Loucy (cell line): ENCODE data around the gene PSPH.
"Not testable (repeated sequence)": the region's sequence is repeated elsewhere in the genome, so short reads cannot be mapped to it uniquely, and the experiment has no call there.

ENCODE experiments used
- H2AFZ ChIP-seq: fragments of 200-600 bp; sonication (generic); 2 replicates; pipeline ENCODE4 v1.6.0; 2016; ENCODE audit warnings: antibody characterized with exemption, mild to moderate bottlenecking, low read length, moderate library complexity
- H3F3A ChIP-seq: fragments of 200-600 bp; 2 replicates; pipeline ENCODE4 v1.6.0; 2016; ENCODE audit warnings: antibody characterized with exemption, low read depth, mild to moderate bottlenecking
- H3K27me3 ChIP-seq: fragments of 200-600 bp; sonication (generic); 2 replicates; pipeline ENCODE4 v1.6.1; 2014; ENCODE audit warnings: low read length, mild to moderate bottlenecking; ENCODE audit not compliant: insufficient read depth, poor library complexity, severe bottlenecking
- H3K36me3 ChIP-seq: fragments of 200-600 bp; sonication (generic); 2 replicates; pipeline ENCODE4 v1.6.1; 2016; ENCODE audit warnings: low read length; ENCODE audit not compliant: insufficient read depth
- H3K4me1 ChIP-seq: fragments of 200-600 bp; sonication (generic); 2 replicates; pipeline ENCODE4 v1.5.1; 2014; ENCODE audit warnings: low read length, mild to moderate bottlenecking; ENCODE audit not compliant: insufficient read depth, poor library complexity, severe bottlenecking
- H3K4me2 ChIP-seq: fragments of 200-600 bp; sonication (generic); 2 replicates; pipeline ENCODE4 v1.6.0; 2014; ENCODE audit warnings: antibody characterized with exemption, low read length, low read depth, mild to moderate bottlenecking; ENCODE audit not compliant: poor library complexity, severe bottlenecking
- H3K4me3 ChIP-seq: fragments of 200-600 bp; sonication (generic); 2 replicates; pipeline ENCODE4 v1.5.1; 2014; ENCODE audit warnings: low read length, mild to moderate bottlenecking, mixed read lengths; ENCODE audit not compliant: poor library complexity, severe bottlenecking
- H3K79me2 ChIP-seq: fragments of 200-600 bp; sonication (generic); 2 replicates; pipeline ENCODE4 v1.6.1; 2014; ENCODE audit warnings: low read length; ENCODE audit not compliant: insufficient read depth
- H3K9ac ChIP-seq: fragments of 200-600 bp; sonication (generic); 2 replicates; pipeline ENCODE4 v1.6.0; 2014; ENCODE audit warnings: mild to moderate bottlenecking, low read depth, low read length, moderate library complexity; ENCODE audit not compliant: poor library complexity, severe bottlenecking
- H3K9me2 ChIP-seq: fragments of 200-600 bp; sonication (generic); replicated peaks from 2 replicates; pipeline ENCODE4 v1.6.1; 2016; ENCODE audit warnings: low read depth, low read length, mixed read lengths
- H3K9me3 ChIP-seq: fragments of 200-600 bp; sonication (generic); 2 replicates; pipeline ENCODE4 v1.6.1; 2014; ENCODE audit warnings: mild to moderate bottlenecking, antibody characterized with exemption, low read length, low read depth; ENCODE audit not compliant: insufficient read depth
- H4K20me1 ChIP-seq: fragments of 200-600 bp; sonication (generic); 2 replicates; pipeline ENCODE4 v1.6.0; 2014; ENCODE audit warnings: antibody characterized with exemption, low read length, mild to moderate bottlenecking; ENCODE audit not compliant: insufficient read depth, poor library complexity, severe bottlenecking
- CTCF ChIP-seq: fragments of 200-600 bp; sonication (generic); conservative IDR thresholded peaks from 2 replicates; pipeline ENCODE4 v1.5.1; 2014; ENCODE audit warnings: mild to moderate bottlenecking, antibody characterized with exemption, low read length
- EZH2phosphoT487 ChIP-seq: fragments of 200-600 bp; IDR thresholded peaks from 2 replicates; pipeline ENCODE4 v1.6.1; 2018; ENCODE audit warnings: antibody characterized with exemption, mild to moderate bottlenecking, moderate library complexity, borderline replicate concordance

Gene PSPH

GRCh38 chr7:56033671-56034432, 17.4 kb downstream of the PSPH start:
- Histone ChIP-seq H4K20me1 (no peaks in the 10 kb centered on the region), H3K4me2 (peak overlapping the region; percentile 78), H3K36me3 (no peaks in the 10 kb centered on the region), H3K79me2 (0 out of 2 replicates have a peak, but pooled peaks cover 6% of the 10 kb centered on the region), H3K4me3 (peak overlapping the region; percentile 89), H3K9me2 (no peaks in the 10 kb centered on the region), H3F3A (no peaks in the 10 kb centered on the region; the same call in 1 of the 2 replicates), H3K9ac (peak overlapping the region; percentile 74), H3K27me3 (no peaks in the 10 kb centered on the region), H3K9me3 (no peaks in the 10 kb centered on the region), H3K4me1 (peaks cover 11% of the 10 kb centered on the region), H2AFZ (peak overlapping the region; percentile 83)
- TF ChIP-seq CTCF (peak; percentile 34), EZH2phosphoT487 (no peak)

GRCh38 chr7:56032578-56032977, 18.7 kb downstream of the PSPH start:
- H2AFZ ChIP-seq, H3K36me3 ChIP-seq, H3K9me3 ChIP-seq, H4K20me1 ChIP-seq, H3F3A ChIP-seq, H3K79me2 ChIP-seq, H3K27me3 ChIP-seq, H3K9me2 ChIP-seq: not testable (repeated sequence)
- peak overlapping the region; percentile 78 for H3K4me2 ChIP-seq
- peak overlapping the region; percentile 39 for H3K9ac ChIP-seq
- peaks cover 11% of the 10 kb centered on the region for H3K4me1 ChIP-seq
- H3K4me3 ChIP-seq: peak overlapping the region; percentile 89

- not testable (repeated sequence) for H3F3A ChIP-seq, H2AFZ ChIP-seq, H4K20me1 ChIP-seq, H3K9ac ChIP-seq, H3K79me2 ChIP-seq, H3K36me3 ChIP-seq, H3K9me2 ChIP-seq, H3K9me3 ChIP-seq, H3K27me3 ChIP-seq
- Histone ChIP-seq H3K4me2 (peak overlapping the region; percentile 78), H3K4me1 (peaks cover 11% of the 10 kb centered on the region), H3K4me3 (peak overlapping the region; percentile 31)
These were observed 19.7 kb downstream of the PSPH start for GRCh38 chr7:56031556-56031955.

GRCh38 chr7:56030340-56030739, 20.9 kb downstream of the PSPH start:
- Histone ChIP-seq H3K4me3 (no peak overlapping the region), H3K36me3 (no peaks in the 10 kb centered on the region), H2AFZ (no peak overlapping the region), H3K4me2 (no peak overlapping the region), H3K9me2 (no peaks in the 10 kb centered on the region), H3F3A (no peaks in the 10 kb centered on the region; the same call in 1 of the 2 replicates), H3K79me2 (0 out of 2 replicates have a peak, but pooled peaks cover 6% of the 10 kb centered on the region), H3K4me1 (peaks cover 11% of the 10 kb centered on the region), H4K20me1 (no peaks in the 10 kb centered on the region), H3K27me3 (no peaks in the 10 kb centered on the region), H3K9me3 (no peaks in the 10 kb centered on the region), H3K9ac (no peak overlapping the region)
- TF ChIP-seq EZH2phosphoT487 (no peak), CTCF (no peak)
